ENCODE data around the gene ALDH1L1.

The ALDH1L1 gene

DNA sequence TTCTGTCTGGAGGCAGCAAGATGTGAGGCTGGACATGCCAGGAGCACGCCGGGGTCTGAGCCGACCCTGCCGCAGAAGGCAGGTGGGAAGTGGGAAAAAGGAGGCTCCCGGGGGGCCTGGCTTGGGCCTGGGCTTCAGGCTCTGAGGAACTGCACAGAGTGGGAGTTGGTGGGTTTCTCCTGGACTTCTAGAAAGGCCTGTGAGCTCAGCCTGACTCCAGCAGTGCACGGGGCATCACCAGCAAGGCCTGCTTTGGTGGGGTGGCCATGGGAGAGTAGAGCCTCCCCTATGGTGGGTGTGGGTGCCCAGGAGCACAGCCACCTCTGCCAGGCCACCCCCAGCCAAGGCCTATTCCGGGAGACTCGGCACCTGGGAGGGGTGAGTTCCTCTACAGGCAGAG lies 78.4 kb downstream of the ALDH1L1 start:
- H3K4me3 ChIP-seq (ENCODE audit: low read depth, low read length), result no peak overlapping the region
- CTCF ChIA-PET, result interaction anchor here (0.8 to 3.6 kb wide), 2 partner anchors 32 to 130 kb away, joined by 3 to 16 read pairs; no protein-coding TSS in a partner anchor
- POLR2A ChIA-PET, result no interaction called here
- TF ChIP-seq CTCF (IDR thresholded peaks at IDR 0.05; ENCODE audit: insufficient read depth, low read length, missing control alignments), result no peak
- no peak for DNase-seq (ENCODE audit: low read depth, low spot score)

DNA sequence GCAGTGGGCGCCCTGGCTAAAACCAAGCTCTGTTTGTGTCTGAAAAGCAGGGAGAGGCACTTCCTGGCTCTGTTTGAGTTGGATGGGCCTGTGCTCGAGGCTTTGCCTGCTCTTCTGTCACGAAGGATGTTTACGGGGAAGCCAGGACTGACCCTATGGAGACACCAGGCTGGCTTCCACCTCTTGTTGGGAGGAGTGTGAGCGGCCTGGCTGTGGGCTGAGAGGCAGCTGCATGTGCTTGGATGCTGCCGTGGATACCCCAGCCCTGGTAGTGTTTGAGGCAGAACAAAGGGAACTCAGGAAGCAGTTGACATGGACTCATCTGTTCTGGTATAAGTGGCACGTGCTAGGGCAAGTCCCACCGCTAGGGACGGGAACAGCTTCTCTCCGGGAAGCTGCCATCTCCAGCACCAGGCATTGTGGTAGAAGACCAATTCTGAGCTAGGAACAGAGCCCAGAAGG lies 78.8 kb downstream of the ALDH1L1 start:
- no peak for TF ChIP-seq CTCF (IDR thresholded peaks at IDR 0.05; ENCODE audit: insufficient read depth, low read length, missing control alignments)
- DNase-seq (ENCODE audit: low read depth, low spot score), result no peak
- POLR2A ChIA-PET, result no interaction called here
- CTCF ChIA-PET, result interaction anchor here (3.6 kb wide), 1 partner anchor 32 kb away, joined by 16 read pairs; no protein-coding TSS in a partner anchor
- H3K4me3 ChIP-seq (ENCODE audit: low read depth, low read length), result no peak overlapping the region

- no peak for TF ChIP-seq CTCF (IDR thresholded peaks at IDR 0.05; ENCODE audit: insufficient read depth, low read length, missing control alignments)
- ChIA-PET CTCF (interaction anchor here (1.0 to 3.6 kb wide), 2 partner anchors 19 to 33 kb away, joined by 3 to 16 read pairs; no protein-coding TSS in a partner anchor), POLR2A (no interaction called here)
- peak; percentile 51 for DNase-seq (ENCODE audit: low read depth, low spot score)
- H3K4me3 ChIP-seq (ENCODE audit: low read depth, low read length), result no peak overlapping the region
These were observed 79.6 kb downstream of the ALDH1L1 start for GRCh38 chr3:126100634-126101301.

- TF ChIP-seq CTCF (IDR thresholded peaks at IDR 0.05; ENCODE audit: insufficient read depth, low read length, missing control alignments), result no peak
- DNase-seq (ENCODE audit: low read depth, low spot score), result no peak
- ChIA-PET CTCF (interaction anchor here (0.9 to 3.6 kb wide), 3 partner anchors 12 to 33 kb away, joined by 3 to 16 read pairs (median 3); no protein-coding TSS in a partner anchor), POLR2A (no interaction called here)
- H3K4me3 ChIP-seq (ENCODE audit: low read depth, low read length), result no peak overlapping the region
These were observed 80.1 kb downstream of the ALDH1L1 start for GRCh38 chr3:126100269-126100633.

DNA sequence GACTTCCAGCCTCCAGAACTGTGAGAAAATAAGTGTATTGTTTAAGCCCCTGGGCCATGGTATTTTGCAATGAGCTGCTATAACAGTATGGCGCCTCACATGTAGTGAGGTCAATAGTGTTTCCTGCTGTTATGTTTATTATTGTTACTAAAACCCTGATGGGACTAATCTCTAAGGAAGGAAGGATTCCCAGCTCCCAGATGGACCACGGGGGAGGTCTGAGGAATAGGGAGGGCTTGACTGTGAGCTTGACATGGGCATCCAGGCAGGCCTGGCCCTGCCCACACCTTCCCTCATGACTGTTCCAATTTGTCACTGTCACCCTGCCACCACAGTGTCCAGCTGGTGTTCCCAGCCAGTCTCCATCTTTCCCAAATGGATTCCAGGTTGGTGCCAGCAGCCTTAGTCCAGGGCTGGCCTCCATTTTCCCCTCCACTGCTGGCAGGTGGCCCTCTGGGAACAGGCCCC lies 82.0 kb downstream of the ALDH1L1 start:
- POLR2A ChIA-PET, result no interaction called here
- CTCF ChIA-PET, result interaction anchor here (1.7 kb wide), 1 partner anchor 14 kb away, joined by 4 read pairs; the partner anchor contains the start of gene SLC41A3

More for the DNA sequence above, 82.0 kb downstream of the ALDH1L1 start:
- DNase-seq (ENCODE audit: low read depth, low spot score), result no peak
- no peak overlapping the region for H3K4me3 ChIP-seq (ENCODE audit: low read depth, low read length)
- TF ChIP-seq CTCF (IDR thresholded peaks at IDR 0.05; ENCODE audit: insufficient read depth, low read length, missing control alignments), result no peak
